ENCODE data around the gene CCDC27.

CCDC27 gene

DNA sequence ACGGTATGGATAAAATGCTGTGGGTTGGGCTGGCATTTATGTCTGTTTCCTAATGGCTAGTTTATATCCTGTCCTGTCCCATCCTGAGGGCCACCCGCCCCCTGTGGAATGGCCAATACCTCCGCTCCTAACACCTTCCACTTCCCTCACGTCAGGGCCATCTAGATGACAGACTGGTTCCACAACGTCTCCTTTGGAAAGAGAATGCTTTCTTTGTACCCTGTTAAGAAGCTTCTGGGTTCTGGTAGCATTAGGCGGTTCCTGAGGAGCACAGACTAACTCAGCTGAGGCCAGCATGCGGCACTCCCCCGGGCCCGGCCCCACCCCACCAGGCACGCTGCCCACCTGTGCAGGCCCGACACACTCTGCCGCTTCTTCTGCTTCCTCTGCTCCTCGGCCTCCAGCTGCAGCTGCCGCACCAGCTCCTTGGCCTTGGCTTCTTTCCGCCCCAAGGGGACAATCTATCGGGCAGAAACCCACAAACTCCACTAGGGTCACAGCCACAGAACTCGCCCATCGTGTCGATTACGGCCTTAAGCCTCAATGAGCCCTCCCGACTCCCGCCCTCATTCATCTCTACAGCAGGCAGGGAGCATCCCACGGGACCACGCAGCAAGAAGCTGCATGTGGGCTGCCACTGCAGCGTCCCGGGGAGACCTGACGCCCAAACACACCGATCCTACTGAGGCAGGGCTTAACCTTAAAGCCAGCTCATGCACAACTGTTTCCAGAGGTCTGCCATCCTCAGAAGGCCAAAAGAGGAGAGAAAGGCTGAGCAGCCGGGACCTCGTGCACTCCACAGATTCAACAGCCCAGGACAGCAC lies 31.6 kb downstream of the CCDC27 start:
- H3K36me3 ChIP-seq = peaks cover 3% of the 10 kb centered on the region

DNA sequence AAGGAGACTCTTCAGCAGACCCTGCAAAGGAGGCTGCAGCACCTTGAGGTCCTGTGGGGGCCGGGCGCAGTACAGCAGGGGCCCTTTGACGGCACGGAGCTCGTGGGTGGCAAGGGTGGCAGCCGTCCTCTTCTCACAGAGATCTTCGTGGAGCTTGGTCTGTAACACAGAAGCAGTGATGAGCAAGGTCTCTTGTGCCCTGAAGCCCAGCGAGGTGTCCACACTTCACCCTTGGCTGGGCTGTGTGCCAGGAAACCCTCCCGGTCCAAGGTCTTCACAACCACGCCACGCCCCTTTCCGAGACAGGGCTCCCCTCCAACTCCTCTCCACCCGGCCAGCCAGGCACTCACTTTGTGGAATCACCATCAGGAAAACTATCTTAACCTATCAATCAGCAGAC lies 32.8 kb downstream of the CCDC27 start:
- no peaks in the 10 kb centered on the region for H3K9me3 ChIP-seq
- H3K27me3 ChIP-seq = no peaks in the 10 kb centered on the region
- TF ChIP-seq, protein P1, sequence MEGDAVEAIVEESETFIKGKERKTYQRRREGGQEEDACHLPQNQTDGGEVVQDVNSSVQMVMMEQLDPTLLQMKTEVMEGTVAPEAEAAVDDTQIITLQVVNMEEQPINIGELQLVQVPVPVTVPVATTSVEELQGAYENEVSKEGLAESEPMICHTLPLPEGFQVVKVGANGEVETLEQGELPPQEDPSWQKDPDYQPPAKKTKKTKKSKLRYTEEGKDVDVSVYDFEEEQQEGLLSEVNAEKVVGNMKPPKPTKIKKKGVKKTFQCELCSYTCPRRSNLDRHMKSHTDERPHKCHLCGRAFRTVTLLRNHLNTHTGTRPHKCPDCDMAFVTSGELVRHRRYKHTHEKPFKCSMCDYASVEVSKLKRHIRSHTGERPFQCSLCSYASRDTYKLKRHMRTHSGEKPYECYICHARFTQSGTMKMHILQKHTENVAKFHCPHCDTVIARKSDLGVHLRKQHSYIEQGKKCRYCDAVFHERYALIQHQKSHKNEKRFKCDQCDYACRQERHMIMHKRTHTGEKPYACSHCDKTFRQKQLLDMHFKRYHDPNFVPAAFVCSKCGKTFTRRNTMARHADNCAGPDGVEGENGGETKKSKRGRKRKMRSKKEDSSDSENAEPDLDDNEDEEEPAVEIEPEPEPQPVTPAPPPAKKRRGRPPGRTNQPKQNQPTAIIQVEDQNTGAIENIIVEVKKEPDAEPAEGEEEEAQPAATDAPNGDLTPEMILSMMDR (IDR thresholded peaks at IDR 0.05; ENCODE audit: low read depth, low read length) = no peak
- peaks cover 3% of the 10 kb centered on the region for H3K36me3 ChIP-seq
- no peak for DNase-seq
- H3K4me3 ChIP-seq (ENCODE audit: low read depth, low read length) = no peak overlapping the region
- H3K4me1 ChIP-seq = no peaks in the 10 kb centered on the region

More for the DNA sequence above, 31.6 kb downstream of the CCDC27 start:
- Histone ChIP-seq H3K27me3 (no peaks in the 10 kb centered on the region), H3K4me3 (ENCODE audit: low read depth, low read length) (no peak overlapping the region), H3K4me1 (no peaks in the 10 kb centered on the region), H3K9me3 (no peaks in the 10 kb centered on the region)
- TF ChIP-seq, protein P1 (IDR thresholded peaks at IDR 0.05; ENCODE audit: low read depth, low read length) = no peak
- DNase-seq = no peak

DNA sequence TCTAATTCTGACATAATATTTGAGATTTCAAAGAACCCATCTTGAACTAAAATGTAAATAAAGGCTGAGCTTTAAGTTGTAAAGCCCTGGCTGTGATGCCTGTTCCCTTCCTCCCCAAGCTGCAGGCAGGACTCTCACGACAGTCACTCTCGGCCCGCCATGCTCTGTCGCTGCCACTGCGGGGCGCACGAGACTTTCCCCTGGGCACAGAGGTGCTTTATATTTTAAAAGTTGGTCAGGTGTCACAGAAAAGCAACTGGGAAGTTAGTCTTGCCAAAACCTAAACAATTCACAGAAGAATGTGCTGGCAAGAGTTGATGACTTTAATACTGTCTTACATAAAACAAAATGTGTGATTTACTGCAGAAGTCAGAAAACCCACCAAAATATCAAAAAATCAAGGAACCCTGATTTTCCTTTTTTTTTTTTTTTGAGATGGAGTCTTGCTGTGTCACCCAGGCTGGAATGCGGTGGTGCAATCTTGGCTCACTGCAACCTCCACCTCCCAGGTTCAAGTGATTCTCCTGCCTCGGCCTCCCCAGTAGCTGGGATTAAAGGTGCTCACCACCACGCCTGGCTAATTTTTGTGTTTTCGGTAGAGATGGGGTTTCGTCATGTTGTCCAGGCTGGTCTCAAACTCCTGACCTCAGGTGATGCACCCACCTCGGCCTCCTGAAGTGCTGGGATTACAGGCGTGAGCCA lies 33.4 kb downstream of the CCDC27 start:
- DNase-seq = no peak
- peaks cover 3% of the 10 kb centered on the region for H3K36me3 ChIP-seq
- no peak overlapping the region for H3K4me3 ChIP-seq (ENCODE audit: low read depth, low read length)
- H3K9me3 ChIP-seq = no peaks in the 10 kb centered on the region
- H3K4me1 ChIP-seq = no peaks in the 10 kb centered on the region
- no peaks in the 10 kb centered on the region for H3K27me3 ChIP-seq
- TF ChIP-seq, protein P1 (IDR thresholded peaks at IDR 0.05; ENCODE audit: low read depth, low read length) = peak; percentile 13; the same call in 1 of the 2 replicates

DNA sequence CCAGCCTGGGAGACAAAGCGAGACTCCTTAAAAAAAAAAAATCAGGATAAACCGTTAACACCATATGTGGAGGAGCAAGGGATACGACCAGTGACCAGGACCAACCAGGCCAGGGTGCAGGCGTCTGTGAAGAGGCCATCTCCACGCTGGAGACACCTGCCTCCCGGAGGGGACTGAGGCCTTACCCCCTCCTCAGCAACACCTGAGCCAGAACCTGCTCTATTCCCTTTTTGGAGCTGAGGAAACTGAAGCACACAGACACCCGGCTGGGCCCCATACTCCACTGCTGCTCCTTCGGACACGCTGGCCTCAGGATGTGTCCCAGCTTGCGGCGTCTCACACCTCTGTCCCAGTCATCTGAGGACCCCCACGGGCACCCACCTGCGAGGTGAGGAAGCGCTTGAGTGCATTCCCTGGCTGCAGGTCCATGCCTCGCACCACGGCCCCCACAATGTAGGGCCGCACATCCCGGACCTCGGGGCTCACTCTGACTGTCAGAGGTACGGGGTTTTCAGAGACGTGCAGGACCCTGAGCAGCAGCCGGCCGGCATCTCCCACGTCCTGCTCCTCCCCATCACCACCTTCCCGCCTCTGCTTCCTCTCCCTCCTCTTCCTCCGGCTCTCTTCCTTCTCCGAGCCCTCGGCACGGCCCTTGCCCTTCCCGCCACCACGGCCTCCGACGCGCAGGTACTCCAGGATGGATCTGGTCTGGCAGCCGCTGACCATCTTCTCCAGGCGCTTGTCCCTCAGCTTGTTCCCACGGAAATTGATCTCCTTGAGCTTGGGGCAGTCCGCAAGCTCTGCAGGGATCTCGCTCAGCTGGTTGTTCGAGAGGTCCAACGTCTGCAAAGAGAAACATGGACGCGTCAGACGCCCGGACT lies 34.5 kb downstream of the CCDC27 start:
- no peaks in the 10 kb centered on the region for H3K27me3 ChIP-seq
- DNase-seq = no peak
- H3K9me3 ChIP-seq = no peaks in the 10 kb centered on the region
- no peaks in the 10 kb centered on the region for H3K4me1 ChIP-seq
- TF ChIP-seq, protein P1 (IDR thresholded peaks at IDR 0.05; ENCODE audit: low read depth, low read length) = no peak
- H3K36me3 ChIP-seq = peaks cover 3% of the 10 kb centered on the region
- H3K4me3 ChIP-seq (ENCODE audit: low read depth, low read length) = no peak overlapping the region

DNA sequence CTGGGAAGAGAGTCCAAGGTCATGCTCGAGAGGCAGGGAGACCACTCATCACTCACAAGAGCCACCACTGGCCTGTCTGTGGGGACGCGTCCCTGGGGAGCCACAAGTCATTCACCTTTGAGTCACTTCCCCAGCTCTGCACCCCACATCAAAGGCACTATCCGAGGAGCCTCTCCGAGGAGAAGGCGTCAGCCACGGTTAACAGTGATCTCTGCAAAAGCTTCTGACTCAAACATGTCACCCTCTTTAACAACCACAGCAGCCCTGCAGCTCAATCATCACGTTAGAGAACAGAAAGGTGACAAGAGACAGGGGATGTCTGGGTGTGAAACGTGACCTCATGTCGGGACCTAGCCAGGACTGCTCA lies 35.1 kb downstream of the CCDC27 start:
- peaks cover 3% of the 10 kb centered on the region for H3K36me3 ChIP-seq
- TF ChIP-seq, protein P1 (IDR thresholded peaks at IDR 0.05; ENCODE audit: low read depth, low read length) = no peak
- no peak for DNase-seq
- no peaks in the 10 kb centered on the region for H3K4me1 ChIP-seq
- H3K9me3 ChIP-seq = no peaks in the 10 kb centered on the region
- H3K4me3 ChIP-seq (ENCODE audit: low read depth, low read length) = no peak overlapping the region
- no peaks in the 10 kb centered on the region for H3K27me3 ChIP-seq
